SK-N-SH (cell line): ENCODE data around the gene TEAD1. TPM values are rescaled to one million over a fixed set of nuclear protein-coding genes. Genes with fewer than 3 reads are reported as not detected.

Experiments used
- CTCF ChIA-PET: fragments of 300-600, 350-600 bp; formaldehyde crosslinking; extraction: SDS; loops from one replicate; lab custom pipeline; 2021; lab: Yijun Ruan, JAX
- POLR2A ChIA-PET: fragments of 350-600 bp; sonication (Branson Sonifier 250); formaldehyde crosslinking; extraction: SDS; loops from one replicate; lab custom pipeline; 2020; ENCODE audit warnings: antibody characterized with exemption, inconsistent platforms; lab: Yijun Ruan, JAX
- DNase-seq: peaks from one replicate; pipeline ENCODE4 v3.0.0; 2012
- H2AFZ ChIP-seq: fragments of 200-600 bp; sonication (generic); 2 replicates; pipeline ENCODE4 v1.8.1; 2016; ENCODE audit warnings: antibody characterized with exemption, mild to moderate bottlenecking, low read depth
- H3F3A ChIP-seq: fragments of 200-600 bp; sonication (generic); replicated peaks from 2 replicates; pipeline ENCODE3; 2016; ENCODE audit warnings: antibody characterized with exemption, mild to moderate bottlenecking; ENCODE audit not compliant: insufficient read depth
- H3K27ac ChIP-seq, 2 experiments: fragments of 200-500 bp in 1 of 2; fragments of 200-600 bp in 1 of 2; sonication (Bioruptor generic) in 1 of 2; sonication (generic), shearing (Covaris generic) in 1 of 2; 2 replicates each; pipeline versions ENCODE4 v1.5.1 to v1.6.1; 2014 to 2016; ENCODE audit warnings: low read depth in 2 of 2, inconsistent platforms in 1 of 2, low read length in 1 of 2, mild to moderate bottlenecking in 1 of 2, mixed read lengths in 1 of 2
- H3K27me3 ChIP-seq: fragments of 200-600 bp; sonication (generic), shearing (Covaris generic); 2 replicates; pipeline ENCODE4 v1.6.1; 2016; ENCODE audit warnings: mixed run types; ENCODE audit not compliant: insufficient read depth
- H3K36me3 ChIP-seq, 2 experiments: fragments of 200-500 bp in 1 of 2; fragments of 200-600 bp in 1 of 2; sonication (Bioruptor generic) in 1 of 2; sonication (generic) in 1 of 2; replicated peaks in 1 of 2; 2 replicates each; pipeline versions ENCODE3 to v1.5.1; 2014 to 2016; ENCODE audit warnings: low read length in 1 of 2, mild to moderate bottlenecking in 1 of 2; ENCODE audit not compliant: insufficient read depth in 2 of 2, control insufficient read depth in 1 of 2
- H3K4me1 ChIP-seq, 2 experiments: fragments of 200-500 bp in 1 of 2; fragments of 200-600 bp in 1 of 2; sonication (Bioruptor generic) in 1 of 2; sonication (generic), shearing (Covaris generic) in 1 of 2; 2 replicates each; pipeline versions ENCODE4 v1.5.1 to v1.6.1; 2014 to 2016; ENCODE audit warnings: low read depth in 1 of 2, low read length in 1 of 2, mixed run types in 1 of 2; ENCODE audit not compliant: insufficient read depth in 2 of 2, control insufficient read depth in 1 of 2
- H3K4me2 ChIP-seq: fragments of 200-600 bp; sonication (generic), shearing (Covaris generic); 2 replicates; pipeline ENCODE4 v1.6.1; 2017; ENCODE audit warnings: mixed run types
- H3K4me3 ChIP-seq, 2 experiments: fragments of 200-500 bp in 1 of 2; fragments of 200-600 bp in 1 of 2; sonication (Bioruptor generic) in 1 of 2; sonication (generic), shearing (Covaris generic) in 1 of 2; 2 replicates each; pipeline versions ENCODE4 v1.5.1 to v1.8.1; 2014 to 2016; ENCODE audit warnings: low read depth in 2 of 2, inconsistent platforms in 1 of 2, low read length in 1 of 2, mild to moderate bottlenecking in 1 of 2, mixed read lengths in 1 of 2, moderate library complexity in 1 of 2
- H3K79me2 ChIP-seq: fragments of 200-600 bp; sonication (generic); 2 replicates; pipeline ENCODE4 v1.8.1; 2017; ENCODE audit warnings: mild to moderate bottlenecking; ENCODE audit not compliant: insufficient read depth
- H3K9ac ChIP-seq: fragments of 200-600 bp; sonication (generic); 2 replicates; pipeline ENCODE4 v1.6.1; 2017; ENCODE audit warnings: mixed run types
- H3K9me2 ChIP-seq: fragments of 200-600 bp; sonication (generic); 2 replicates; pipeline ENCODE4 v1.6.1; 2017; ENCODE audit warnings: mixed run types
- H3K9me3 ChIP-seq: fragments of 200-600 bp; sonication (generic); 2 replicates; pipeline ENCODE4 v1.6.1; 2017; ENCODE audit warnings: mixed run types, mild to moderate bottlenecking, moderate library complexity
- H4K20me1 ChIP-seq: fragments of 200-600 bp; sonication (generic); 2 replicates; pipeline ENCODE4 v1.6.1; 2017; ENCODE audit warnings: mild to moderate bottlenecking, mixed run types; ENCODE audit not compliant: insufficient read depth
- CHD2 ChIP-seq: fragments of 150-350 bp; IDR thresholded peaks from 2 replicates; pipeline ENCODE4 v1.6.1; 2018; ENCODE audit warnings: low read length; ENCODE audit not compliant: partially characterized antibody
- CTCF ChIP-seq: fragments of 200-600 bp; sonication (generic); IDR thresholded peaks from 2 replicates; pipeline ENCODE4 v1.6.1; 2017; ENCODE audit warnings: antibody characterized with exemption, mild to moderate bottlenecking, moderate library complexity
- GABPA ChIP-seq: IDR thresholded peaks from 2 replicates; pipeline ENCODE4 v1.4.0; 2012; ENCODE audit warnings: low read depth, mild to moderate bottlenecking
- GATA2 ChIP-seq: sonication (generic); formaldehyde crosslinking; IDR thresholded peaks from 2 replicates; pipeline ENCODE4 v1.5.0; 2020; ENCODE audit warnings: mild to moderate bottlenecking, missing genetic modification reagents
- IRF3 ChIP-seq: fragments of 150-350 bp; IDR thresholded peaks from 2 replicates; pipeline ENCODE4 v1.6.1; 2016; ENCODE audit warnings: mild to moderate bottlenecking, low read depth, low read length
- MAX ChIP-seq: IDR thresholded peaks from 2 replicates; pipeline ENCODE4 v1.4.0; 2012; ENCODE audit warnings: low read depth
- MEF2A ChIP-seq: IDR thresholded peaks from 2 replicates; pipeline ENCODE4 v1.4.0; 2012; ENCODE audit warnings: low read depth, borderline replicate concordance
- NRF1 ChIP-seq: IDR thresholded peaks from 2 replicates; pipeline ENCODE4 v1.6.1; 2012; ENCODE audit warnings: low read depth, mild to moderate bottlenecking, low read length
- PBX3 ChIP-seq: IDR thresholded peaks from 2 replicates; pipeline ENCODE4; 2012
- POLR2AphosphoS5 ChIP-seq: IDR thresholded peaks from 2 replicates; pipeline ENCODE4 v1.6.1; 2012; ENCODE audit warnings: low read depth, low read length
- RCOR1 ChIP-seq: fragments of 150-350 bp; IDR thresholded peaks from 2 replicates; pipeline ENCODE4 v1.6.1; 2017; ENCODE audit warnings: antibody characterized with exemption, low read length
- SIN3A ChIP-seq: IDR thresholded peaks from 2 replicates; pipeline ENCODE4 v1.6.1; 2012; ENCODE audit warnings: low read depth, mild to moderate bottlenecking, low read length, moderate library complexity, borderline replicate concordance
- TAF1 ChIP-seq: IDR thresholded peaks from 2 replicates; pipeline ENCODE4 v1.6.1; 2012; ENCODE audit warnings: low read depth, mild to moderate bottlenecking, low read length, moderate library complexity, borderline replicate concordance
- USF1 ChIP-seq: IDR thresholded peaks from 2 replicates; pipeline ENCODE4 v1.4.0; 2012; ENCODE audit warnings: low read depth, borderline replicate concordance
- ZBTB33 ChIP-seq: IDR thresholded peaks from 2 replicates; pipeline ENCODE4 v1.4.0; 2012; ENCODE audit warnings: low read depth, borderline replicate concordance
- WGBS: methylation state at CpG from one replicate; pipeline ENCODE4 v1.1.6; 2017; ENCODE audit warnings: low lambda C conversion rate; 5-methylcytosine and 5-hydroxymethylcytosine counted together
- polyA plus RNA-seq, 3 experiments: library from polyadenylated mRNA; depleted of rRNA; stranded (reverse); fragments of >200 nt; gene quantifications; 2 replicates each; pipeline ENCODE4 v1.2.3, GENCODE V29; 2012

TEAD1 gene
- polyA plus RNA-seq, 1 of the 3 experiments (the other 2 are of a cell fraction): 31.2 TPM

- 63% methylated on average over 4 of the region's 4 CpGs for WGBS
- no peak overlapping the region for H3K4me3 ChIP-seq
These were observed 45.9 kb upstream of the TEAD1 start for GRCh38 chr11:12628314-12628713.

GRCh38 chr11:12629601-12630313 is 44.5 kb upstream of the TEAD1 start:
- 86% methylated on average over 6 of the region's 6 CpGs for WGBS
- Histone ChIP-seq H3K9me3 (peaks cover 3% of the 10 kb centered on the region; the same call in 1 of the 2 replicates), H2AFZ (no peak overlapping the region), H3K4me3 (no peak overlapping the region), H3K79me2 (no peaks in the 10 kb centered on the region), H3K36me3 (no peaks in the 10 kb centered on the region), H3K9ac (no peak overlapping the region), H3K9me2 (no peaks in the 10 kb centered on the region), H3K27me3 (no peaks in the 10 kb centered on the region), H3K27ac (no peak overlapping the region), H3K4me2 (no peak overlapping the region), H4K20me1 (no peaks in the 10 kb centered on the region), H3K4me1 (no peaks in the 10 kb centered on the region; a peak in 1 of 4 replicates), H3F3A (peaks cover 17% of the 10 kb centered on the region)
- no peak for DNase-seq
- TF ChIP-seq POLR2AphosphoS5 (no peak), CHD2 (no peak), MAX (no peak), GABPA (no peak), SIN3A (no peak), IRF3 (no peak), CTCF (no peak), PBX3 (no peak), NRF1 (no peak), TAF1 (no peak), ZBTB33 (no peak), MEF2A (no peak), USF1 (no peak), RCOR1 (no peak)
- ChIA-PET POLR2A (no interaction called here), CTCF (no interaction called here)

More at GRCh38 chr11:12628314-12628713, 45.9 kb upstream of the TEAD1 start:
- POLR2A ChIA-PET: no interaction called here
- DNase-seq: peak; percentile 49
- H3K4me2 ChIP-seq: no peak overlapping the region
- no peak for TF ChIP-seq TAF1
- 0 out of 2 replicates have a peak, but pooled peaks have one; percentile 20 for TF ChIP-seq GATA2 (CRISPR knock-in tag)
- peak; percentile 71 for TF ChIP-seq RCOR1
- TF ChIP-seq, all 33 proteins: peak for 2
- peaks cover 23% of the 10 kb centered on the region for H3F3A ChIP-seq
- H3K9me3 ChIP-seq: peaks cover 17% of the 10 kb centered on the region; the same call in 1 of the 2 replicates
- H3K36me3 ChIP-seq: peaks cover 0 to 3% of the 10 kb centered on the region in 2 experiments
- CTCF ChIA-PET: interaction anchor here (1.0 kb wide), 1 partner anchor 67 kb away, joined by 3 read pairs; no protein-coding TSS in a partner anchor
- no peaks in the 10 kb centered on the region for H4K20me1 ChIP-seq
- H3K27me3 ChIP-seq: no peaks in the 10 kb centered on the region
- H3K9me2 ChIP-seq: no peaks in the 10 kb centered on the region
- no peaks in the 10 kb centered on the region; a peak in 1 of 4 replicates for H3K4me1 ChIP-seq
- no peak overlapping the region for H3K27ac ChIP-seq
- H3K9ac ChIP-seq: no peak overlapping the region
- 0 out of 2 replicates have a peak overlapping the region, but pooled peaks have one; percentile 11 for H2AFZ ChIP-seq
- no peaks in the 10 kb centered on the region for H3K79me2 ChIP-seq
